HG02884 (cell line): ENCODE measurements around the gene CNTNAP5.

ENCODE experiments used
- ATAC-seq: cut with Tn5 transposase; IDR thresholded peaks from one replicate; pipeline ENCODE4 v1.9.1; 2021; ENCODE audit warnings: mild to moderate bottlenecking, moderate library complexity; ENCODE audit not compliant: unreplicated experiment

The CNTNAP5 gene

DNA sequence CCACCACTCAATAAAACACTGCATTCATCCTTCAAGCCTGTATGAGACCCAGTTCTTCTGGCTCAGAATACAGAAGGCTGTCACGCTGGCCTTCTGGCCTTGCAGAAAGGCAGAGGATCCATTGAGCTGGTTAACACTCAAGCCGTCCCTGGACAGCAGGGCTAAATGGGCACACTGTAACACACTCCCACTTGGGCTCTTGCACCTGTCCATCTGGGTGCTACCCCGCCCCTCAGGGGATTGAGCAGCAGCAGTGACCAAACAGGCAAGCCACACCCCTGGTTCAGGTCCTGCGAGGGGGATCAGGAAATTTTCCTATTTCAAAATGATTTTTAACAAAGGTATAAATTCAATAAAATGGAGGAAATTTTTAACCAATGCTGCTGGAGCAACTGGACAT lies 936.0 kb downstream of the CNTNAP5 start:
- ATAC-seq: no peak
